GM04504 (cell line): ENCODE measurements around the gene ANO2.

Experiments used
- DNase-seq: peaks from one replicate; pipeline ENCODE4 v3.0.0-alpha.2; 2012; ENCODE audit warnings: low read depth

Gene ANO2

DNA sequence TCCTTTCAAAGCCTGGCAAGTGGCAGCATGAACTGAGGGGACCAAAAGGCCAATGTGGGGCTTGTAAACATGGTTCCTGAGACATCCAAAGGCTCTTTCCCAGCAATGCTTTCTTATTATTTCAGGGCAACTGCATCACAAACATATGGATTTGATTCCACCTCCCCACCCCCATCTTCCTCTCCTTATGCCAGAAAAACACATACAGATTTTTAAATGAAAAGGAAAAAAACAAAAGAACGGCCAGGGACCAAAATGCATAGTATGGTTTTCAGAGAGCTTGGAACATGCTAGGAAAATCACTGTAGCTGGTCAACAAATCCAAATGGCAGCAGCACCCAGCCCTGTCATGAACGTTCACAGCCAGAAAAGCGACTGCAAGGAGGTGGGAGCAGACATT, 167.6 kb downstream of the ANO2 start:
- DNase-seq = no peak

DNA sequence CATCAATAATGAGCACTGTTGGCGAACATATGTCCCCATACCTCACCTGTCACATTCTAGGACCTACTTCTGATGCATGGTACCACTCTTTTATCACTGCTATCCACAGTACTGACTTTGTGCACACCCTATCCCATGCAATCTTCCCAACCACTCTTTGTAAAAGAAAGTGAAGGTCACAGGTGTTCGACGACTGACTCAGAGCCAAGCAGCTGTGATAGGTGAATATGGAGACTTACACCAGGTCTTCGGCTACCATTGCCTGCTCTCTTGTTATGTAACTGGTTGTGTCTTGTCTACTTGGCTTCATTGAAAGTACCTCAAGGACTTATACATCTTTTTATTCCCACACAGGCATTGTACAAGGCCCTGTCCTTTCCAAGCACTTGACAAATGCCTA, 169.0 kb downstream of the ANO2 start:
- DNase-seq = no peak

DNA sequence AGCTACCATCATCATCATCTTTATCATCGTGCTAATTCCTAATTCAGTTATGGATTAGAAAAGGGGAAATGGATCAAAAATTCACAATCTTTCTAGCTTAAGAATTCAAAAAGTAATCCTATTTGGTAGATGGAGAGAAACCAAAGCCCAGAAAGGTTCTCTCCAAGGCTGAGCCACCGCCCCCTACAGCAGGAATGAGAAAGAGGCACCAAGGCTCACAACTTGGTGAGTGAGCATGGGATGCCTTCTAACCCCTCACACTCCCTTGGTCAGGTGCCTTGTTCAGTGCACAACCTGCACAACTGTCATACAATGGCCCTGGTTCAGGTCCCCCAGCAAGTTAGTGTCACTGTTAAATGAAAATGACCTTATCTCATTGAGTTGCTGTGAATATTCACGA, 171.5 kb downstream of the ANO2 start:
- DNase-seq = no peak

DNA sequence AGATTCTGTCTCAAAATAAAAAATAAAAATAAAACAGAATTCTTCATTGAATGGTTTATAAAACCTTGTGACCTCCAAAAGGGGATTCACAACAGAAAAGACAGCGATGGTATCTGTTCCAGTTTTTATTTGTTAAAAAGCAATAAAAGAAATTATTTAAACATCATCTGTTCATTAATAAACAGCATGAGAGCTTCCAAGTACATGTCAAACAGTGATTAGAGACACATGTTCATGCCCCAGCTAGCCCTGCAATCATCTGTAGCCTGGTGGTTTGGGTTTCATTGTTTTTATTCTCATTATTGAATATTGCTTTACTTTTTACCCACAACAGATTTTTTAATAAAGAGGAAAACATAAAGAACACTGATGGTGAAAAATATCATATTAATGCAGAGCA, 173.3 kb downstream of the ANO2 start:
- no peak for DNase-seq

DNA sequence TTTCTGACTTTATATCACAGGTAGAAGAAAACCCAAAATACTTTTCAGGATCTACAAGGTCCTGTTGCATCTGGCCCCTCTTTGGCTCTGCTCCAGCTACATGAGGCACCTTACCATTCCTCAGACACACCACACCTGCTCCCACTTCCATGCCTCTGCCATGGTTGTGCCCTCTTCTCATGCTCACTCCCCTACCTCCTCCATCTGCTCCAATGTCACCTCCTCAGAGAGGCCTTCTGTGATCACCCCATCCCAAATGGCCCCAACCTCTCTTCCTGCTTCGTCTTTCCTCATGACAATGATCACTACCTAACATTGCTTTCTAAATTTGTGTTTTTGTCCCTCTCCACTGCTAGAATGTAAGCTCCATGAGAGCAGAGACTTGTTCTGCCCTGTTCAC, 174.3 kb downstream of the ANO2 start:
- DNase-seq = no peak

DNA sequence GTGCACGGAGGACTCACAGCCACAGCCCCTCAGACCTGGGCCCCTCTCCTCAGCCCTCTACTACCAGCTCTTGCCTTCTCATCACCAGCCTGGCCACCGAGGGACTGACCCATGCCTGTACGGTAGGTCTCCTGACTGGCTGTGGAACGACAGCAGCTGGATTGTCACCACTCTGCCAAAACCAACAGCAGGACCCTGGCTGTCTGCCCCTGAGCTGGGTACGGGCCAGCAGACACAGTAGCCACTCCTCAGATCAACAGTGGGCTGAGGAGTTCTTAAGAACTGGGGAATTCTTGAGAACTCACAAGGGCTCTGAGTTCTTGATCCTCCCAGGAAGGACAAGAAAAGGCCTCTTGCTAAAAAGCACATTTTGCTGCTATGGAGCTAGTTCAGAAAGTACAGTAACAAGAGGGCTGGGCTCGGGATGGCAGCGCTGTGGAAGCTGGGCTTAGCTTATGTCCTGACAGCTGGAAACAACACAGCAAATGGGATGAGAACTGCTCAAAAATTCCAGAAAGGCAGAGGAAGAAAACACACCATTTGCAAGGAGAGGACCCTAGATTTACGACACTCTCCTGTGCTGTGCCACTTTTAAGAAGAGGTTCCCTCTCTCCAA, 176.4 kb downstream of the ANO2 start:
- no peak for DNase-seq

DNA sequence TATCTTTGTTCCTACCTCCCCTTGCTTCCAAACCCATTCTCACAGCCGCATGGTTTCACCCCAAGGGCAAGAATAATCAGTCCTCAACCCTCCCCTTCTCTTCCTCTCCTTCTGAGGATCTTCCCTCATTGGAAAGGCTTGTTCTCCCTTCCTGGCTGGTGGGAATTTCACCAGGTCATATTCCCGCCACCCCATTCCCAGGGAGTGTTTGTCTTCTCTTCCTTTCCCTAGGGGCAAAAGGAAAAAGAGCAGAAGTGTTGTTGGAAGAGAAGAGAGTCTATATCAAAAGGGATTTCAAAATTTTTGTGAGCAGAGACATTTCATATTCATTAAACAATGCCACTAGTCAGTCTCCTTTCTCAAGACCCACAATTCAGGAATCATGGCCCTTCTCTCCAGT, 176.9 kb downstream of the ANO2 start:
- no peak for DNase-seq

DNA sequence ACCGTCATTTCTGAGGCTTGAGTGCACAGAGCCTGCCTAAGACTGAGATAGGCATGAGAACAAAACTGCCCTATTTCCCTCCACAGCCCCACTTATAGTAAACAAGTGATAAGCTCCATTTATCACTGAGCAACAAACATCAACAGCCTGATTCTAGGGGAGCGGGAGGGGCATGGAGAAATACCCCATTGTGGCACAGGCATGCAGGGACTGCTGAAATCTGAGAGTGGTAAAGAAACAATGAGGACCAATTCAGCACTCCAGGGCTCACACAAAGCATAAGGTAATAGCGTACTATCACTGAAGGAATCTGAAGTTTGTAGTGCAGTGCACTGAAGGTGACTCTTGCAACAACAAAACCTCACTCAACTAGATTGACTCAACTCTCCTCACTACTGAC, 186.7 kb downstream of the ANO2 start:
- no peak for DNase-seq

DNA sequence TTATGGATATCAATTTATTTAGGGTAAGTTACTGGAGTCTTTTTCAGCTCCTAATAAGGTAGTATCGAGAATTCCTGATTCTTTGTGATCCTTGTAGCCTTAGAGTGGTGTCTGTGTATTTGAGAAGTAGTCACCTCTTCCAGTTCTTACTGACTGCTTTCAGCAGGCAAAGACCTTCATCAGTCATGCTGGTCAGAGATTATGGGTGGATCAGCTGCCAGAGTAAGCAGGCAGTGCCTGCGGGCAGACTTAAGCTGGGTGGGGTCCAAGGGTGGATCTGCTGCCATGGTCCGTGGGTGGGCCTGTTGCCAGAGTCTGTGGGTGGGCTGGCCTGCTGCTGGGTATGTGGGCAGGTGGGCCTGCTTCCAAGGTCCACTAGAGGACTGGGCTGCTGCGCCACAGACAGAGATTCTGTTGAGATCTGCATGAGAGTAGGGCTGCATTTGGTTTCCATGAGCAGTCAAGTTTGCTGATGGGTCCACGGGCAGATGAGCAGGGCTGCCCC, 188.7 kb downstream of the ANO2 start:
- DNase-seq = no peak

DNA sequence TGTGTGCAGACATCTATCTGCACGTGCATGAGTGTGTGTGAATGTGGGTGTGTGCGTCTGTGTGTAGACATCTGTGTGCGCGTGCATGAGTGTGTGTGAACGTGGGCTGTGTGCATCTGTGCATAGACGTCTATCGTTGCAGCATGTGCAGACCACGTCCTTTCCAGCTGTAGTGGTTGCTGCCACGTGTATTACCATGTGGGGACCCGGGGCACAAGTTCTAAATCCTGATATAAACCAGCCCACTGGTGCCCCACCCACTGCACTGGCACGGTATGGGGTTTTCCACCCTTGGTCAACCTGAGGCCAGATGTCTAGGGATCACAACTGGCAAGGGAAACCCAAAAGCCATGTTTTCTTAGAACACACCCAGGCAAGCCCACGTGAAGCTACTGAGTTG, 197.0 kb downstream of the ANO2 start:
- no peak for DNase-seq

DNA sequence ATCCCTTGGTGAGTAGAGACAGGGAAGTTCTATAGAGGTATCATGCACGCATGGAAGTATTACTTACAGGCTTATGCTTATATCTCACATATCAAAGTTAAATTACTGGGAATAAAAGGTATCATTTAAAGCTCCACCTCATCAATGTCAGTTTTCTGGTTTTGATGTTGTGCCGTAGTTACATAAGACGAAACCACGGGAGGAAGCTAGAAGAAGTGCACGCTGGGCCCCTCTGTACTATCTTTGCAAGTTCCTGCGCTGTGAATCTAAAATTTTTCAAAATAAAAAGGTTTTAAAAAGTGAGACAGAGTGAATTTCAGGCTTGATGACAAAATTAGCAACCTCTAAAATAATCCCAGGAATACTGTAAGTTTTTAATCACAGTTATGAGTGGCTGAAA, 198.1 kb downstream of the ANO2 start:
- no peak for DNase-seq

DNA sequence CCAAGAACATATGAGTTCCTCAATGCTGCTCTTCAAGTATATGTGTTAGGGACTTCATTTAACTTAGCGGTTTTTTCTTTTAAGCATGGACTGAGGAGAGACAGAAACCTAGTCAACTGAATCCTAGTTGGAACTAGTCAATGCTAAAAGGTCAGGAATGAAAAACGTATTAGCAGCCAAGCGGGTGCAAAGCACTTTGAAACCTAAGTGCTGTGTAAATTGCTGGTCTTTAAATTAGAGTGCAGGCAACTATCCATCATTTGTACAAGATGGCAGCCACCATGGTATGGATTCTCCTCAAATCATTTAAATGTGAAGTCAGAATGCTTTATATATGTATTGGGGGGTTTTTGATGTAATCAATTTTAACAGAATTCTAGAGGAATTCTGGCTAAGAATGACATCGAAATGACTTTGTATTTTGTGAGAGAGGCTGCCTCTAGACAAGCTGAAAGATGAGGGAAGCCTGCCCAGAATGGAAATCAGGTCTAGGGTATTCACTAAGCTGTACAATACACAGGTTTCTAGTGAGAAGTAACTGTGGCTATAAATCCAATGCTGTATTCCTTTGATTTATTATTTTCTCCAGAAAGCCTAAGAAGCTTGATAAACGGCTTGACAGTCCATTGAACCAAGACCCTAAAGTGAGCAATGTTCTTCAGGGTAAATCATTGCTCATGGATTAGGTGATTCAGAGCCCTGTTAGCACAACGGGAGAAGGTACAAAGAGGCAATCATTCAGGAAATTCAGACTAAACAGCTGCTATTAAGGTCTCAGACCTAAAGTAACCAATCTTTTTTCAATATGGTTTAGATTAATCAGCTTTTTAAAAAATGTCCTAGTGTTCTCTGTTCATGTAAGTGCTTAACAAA, 198.8 kb downstream of the ANO2 start:
- no peak for DNase-seq

DNA sequence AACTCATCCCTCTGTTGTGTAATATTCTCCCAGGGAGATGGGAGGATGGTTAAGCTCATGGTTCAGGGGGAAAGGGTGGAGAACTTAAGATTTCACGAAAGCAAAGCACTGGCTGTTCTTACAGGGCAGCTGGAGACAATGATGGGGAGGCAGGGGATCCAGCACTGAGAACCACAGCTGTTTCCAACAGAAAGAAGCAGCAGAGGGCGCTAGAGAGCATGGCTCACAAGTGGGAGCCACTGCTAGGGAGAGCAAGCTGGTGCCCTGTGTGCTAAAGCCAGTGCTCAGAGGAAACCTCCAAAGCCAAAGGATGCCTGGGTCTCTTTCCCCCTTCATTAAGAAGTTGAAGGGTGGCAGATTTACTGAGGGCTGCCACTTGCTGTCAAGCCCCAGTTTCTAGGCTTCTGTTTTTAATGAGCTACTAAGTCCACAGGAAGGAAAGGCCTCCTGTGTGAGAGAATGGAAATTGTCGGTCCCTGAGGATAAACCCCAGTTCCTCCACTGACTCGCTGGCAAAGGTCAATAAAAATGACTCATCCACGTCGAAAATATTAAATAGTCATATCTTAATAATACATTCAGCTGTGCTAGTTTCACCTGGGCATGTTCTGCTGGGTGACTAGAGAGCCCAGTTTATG, 199.7 kb downstream of the ANO2 start:
- peak; percentile 44 for DNase-seq

DNA sequence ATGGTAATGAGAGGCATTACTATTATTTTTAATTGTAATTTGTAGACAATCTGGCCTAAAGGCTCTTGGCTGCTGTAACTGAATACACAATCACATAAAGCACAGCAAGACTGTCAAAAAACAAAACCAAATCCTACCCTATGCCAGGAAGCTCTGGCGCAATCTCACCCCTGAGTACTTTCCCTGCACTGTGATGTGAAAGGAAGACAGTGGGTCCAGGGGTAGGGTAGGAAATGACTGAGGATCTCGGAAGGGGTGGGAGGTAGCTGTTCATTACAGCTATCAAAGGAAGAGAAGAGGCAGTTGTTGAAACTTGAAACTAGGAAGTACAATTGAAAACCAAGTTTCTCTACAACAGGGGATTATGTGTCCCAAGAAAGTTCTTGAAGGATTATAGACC, 202.8 kb downstream of the ANO2 start:
- DNase-seq = no peak

DNA sequence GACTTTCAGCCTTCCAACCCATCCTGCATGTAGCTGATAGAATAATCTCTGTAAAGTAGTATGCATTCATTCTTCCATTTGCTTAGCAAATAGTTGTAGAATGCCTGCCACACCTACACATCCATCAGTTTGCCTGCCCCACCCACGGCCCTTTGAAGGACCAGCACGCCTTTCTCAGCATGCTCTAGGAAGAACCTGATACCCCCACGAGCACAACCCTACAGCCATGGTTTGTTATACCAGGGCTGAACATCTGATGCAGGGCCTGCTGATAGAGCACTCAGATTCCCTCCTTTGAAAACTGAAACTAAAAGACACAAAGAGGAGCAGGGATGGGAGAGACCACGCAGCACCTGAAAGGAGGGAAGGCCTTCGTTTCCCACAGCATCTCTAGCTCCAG, 205.1 kb downstream of the ANO2 start:
- no peak for DNase-seq

DNA sequence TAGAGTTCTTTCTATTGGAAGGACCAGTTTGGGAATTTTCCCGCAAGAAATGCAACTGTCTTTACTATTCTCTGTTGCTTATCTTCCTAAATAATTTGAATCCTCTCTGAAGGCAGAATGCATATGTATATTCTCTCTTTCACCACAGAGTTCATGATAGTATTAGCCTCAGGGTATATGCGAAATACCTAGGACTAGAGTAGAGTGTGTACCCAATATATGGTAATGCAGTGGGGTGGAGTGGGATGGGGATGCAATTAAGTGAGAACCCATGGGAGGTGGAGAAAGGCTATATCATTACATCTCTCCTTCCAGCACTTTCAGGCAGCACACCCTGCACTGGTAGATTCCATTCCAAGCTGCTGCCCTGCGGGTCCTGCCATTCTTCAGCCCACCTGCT, 207.3 kb downstream of the ANO2 start:
- DNase-seq = no peak

DNA sequence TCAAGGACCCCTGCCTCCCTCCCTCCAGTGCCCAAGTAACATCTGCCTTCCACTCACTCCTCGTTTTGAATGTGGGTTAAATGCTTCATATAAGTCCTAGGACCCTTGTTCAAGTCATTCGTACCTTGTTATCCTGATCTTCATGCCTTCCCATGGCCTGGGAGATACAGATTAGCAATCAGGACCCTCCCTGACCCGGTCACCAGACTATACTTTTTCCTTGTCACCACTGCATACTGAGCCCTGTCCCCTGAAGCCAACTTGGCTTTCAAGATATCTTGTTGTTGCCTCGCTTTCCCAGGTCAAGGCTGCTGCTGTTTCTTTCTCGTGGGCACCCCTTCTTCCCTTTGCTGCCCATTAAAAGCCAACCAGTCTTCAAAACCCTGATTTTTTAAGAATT, 208.5 kb downstream of the ANO2 start:
- no peak for DNase-seq

DNA sequence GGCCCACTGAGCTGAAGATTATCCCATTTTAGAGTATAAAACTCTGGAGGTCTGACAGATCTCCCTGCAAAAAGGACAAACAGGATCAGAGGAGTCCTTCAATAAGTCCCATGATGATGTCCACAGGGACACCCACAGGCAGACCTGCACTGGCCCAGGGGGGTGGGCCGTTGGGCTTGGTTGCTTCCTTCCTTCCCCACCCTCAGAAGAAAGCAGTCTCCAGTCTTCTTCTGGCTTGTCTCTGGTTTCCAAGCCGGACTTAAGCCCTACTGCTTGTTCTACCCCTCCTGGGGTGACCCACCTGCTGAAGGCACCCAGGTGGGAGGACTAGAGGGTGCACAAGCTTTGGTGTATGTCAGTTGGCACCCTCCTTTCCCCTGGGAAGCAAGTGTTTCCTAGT, 209.0 kb downstream of the ANO2 start:
- no peak for DNase-seq

DNA sequence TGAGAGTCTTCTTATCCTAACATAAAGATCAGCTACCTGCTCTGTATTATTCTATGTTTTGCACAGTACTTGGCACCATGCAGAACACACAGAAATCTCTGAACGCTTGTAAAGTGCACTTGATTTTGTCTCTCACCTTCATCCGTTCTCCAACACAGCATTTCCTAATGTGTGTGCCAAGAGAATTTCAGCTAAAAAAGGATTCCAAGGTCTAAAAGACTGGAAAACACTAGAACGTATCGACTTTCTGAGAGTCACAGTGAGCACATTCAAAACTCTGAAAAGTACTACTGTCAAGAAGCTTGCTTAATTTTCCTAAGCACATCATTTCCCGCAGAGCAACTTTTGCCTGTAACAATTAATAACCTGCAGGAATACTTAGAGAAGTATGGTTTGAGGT, 211.1 kb downstream of the ANO2 start:
- DNase-seq = no peak

DNA sequence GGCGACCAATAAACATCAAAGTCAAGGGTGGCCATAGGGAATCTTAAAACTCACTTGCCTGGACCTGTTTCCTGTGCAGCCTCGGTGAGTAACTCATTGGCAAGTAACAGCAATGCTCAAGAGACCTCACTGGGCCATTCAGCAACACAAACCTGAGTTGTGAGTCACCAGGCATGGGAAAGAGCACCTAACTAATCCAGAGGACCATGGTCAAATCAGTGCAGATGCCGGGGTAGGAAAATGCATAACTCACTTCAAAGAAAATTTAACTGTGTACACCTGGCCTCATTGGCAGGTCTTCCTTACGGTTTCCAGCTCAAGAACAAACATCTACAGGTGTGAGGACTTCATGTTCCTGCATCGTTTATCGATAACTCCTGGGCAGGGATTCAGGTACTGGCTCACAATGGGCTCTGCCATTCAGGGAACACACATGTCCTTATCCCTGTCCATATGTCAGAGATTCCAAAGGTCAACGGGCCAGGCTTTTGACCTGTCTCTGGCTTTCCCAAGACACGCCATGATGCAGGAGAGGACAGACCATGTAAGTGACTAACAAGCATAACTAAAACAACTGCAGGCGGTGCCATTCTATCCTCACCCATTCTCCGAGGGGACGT, 211.8 kb downstream of the ANO2 start:
- no peak for DNase-seq

DNA sequence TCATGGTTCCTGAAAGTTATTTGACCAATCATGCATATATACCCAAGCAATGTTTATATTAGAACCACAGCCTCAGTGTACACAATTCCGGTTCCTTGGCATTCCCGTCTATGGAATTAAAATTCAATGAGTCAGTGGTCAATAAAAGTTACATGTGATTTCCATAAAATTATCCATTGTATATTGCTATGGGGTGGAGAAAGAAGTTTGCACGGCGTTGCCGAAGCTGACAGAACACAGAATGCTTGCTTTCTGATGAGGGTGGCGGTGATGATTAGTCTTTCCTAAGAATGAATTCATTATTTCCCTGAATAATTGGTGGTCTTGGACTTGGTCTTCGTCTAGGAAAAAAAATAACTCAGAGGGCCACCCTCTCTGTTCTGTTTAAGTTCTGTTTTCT, 214.1 kb downstream of the ANO2 start:
- DNase-seq = no peak

DNA sequence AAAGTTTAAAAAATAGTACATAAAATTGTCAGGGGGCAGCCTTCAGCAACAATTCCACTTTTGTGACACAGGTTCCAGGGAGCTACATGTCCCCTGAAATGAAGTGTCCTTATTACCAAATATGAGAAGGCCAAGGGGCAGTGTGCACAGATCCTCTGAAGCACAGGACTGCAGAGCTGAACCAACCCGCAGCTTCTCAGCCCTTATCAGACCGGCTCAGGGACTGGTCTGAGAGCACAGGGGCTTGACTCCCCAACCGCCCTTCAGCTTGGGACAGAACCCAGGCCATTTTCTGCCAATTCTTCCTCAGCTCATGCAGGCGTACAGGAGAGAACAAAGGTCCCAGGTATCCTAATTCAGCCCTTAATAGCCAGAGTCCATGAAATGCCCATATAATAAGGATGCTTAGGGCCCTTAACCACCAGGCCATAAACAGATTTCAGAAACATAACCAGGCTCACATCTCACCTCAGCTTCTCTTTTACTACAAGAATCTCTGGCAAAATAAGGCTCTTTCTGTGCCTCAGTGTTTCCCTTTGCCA, 221.3 kb downstream of the ANO2 start:
- DNase-seq = no peak

DNA sequence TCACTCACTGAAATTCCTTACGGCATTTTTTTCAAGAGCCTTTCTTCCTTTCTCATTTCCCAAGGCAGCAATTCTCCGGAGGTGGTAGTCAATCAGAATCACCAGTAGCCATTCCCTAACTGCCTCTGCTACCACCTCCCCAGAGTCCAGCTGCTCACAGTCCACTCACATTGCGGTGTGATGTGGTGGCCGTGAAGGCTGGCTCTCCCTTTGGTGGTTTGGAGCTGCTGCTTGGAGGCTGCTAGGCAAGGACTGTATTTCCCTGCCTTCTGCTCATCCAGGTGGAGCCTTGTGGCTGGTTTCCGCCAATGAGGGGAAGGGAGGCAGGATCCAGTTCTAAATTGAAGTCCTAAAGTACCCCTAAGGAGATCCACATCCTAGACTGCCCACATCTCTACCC, 222.0 kb downstream of the ANO2 start:
- no peak for DNase-seq
